HAP-1 (cell line): Measurements from ENCODE around the gene JSRP1.

Experiments
- DNase-seq, 2 experiments: peaks; one replicate each; pipeline ENCODE4 v3.0.0-alpha.2; 2016 to 2020; ENCODE audit warnings: low spot score in 2 of 2
- H3K27me3 ChIP-seq: fragments of 250-450 bp; sonication (Bioruptor Pico); 2 replicates; pipeline ENCODE4 v1.5.1; 2020; ENCODE audit warnings: low read depth, mild to moderate bottlenecking, moderate library complexity
- H3K36me3 ChIP-seq: fragments of 250-450 bp; sonication (Bioruptor Pico); replicated peaks from 2 replicates; pipeline ENCODE4 v1.5.1; 2020; ENCODE audit warnings: mild to moderate bottlenecking
- H3K4me1 ChIP-seq: fragments of 250-450 bp; sonication (Bioruptor Pico); 2 replicates; pipeline ENCODE4 v1.5.1; 2020; ENCODE audit warnings: mild to moderate bottlenecking
- H3K4me3 ChIP-seq: fragments of 250-450 bp; sonication (Bioruptor Pico); 2 replicates; pipeline ENCODE4 v1.5.1; 2020; ENCODE audit warnings: mild to moderate bottlenecking, moderate library complexity
- H3K9me3 ChIP-seq: fragments of 250-450 bp; sonication (Bioruptor Pico); 2 replicates; pipeline ENCODE4 v1.5.1; 2020; ENCODE audit warnings: mild to moderate bottlenecking, moderate library complexity
- in situ Hi-C: fragments of 300-500 bp; cut with MboI; formaldehyde crosslinking; loops from 3 replicates; pipeline ENCODE4 v1.14.3; 2020; ENCODE audit warnings: low sequenced_read_pairs, inconsistent platforms, mixed read lengths

The JSRP1 gene

DNA sequence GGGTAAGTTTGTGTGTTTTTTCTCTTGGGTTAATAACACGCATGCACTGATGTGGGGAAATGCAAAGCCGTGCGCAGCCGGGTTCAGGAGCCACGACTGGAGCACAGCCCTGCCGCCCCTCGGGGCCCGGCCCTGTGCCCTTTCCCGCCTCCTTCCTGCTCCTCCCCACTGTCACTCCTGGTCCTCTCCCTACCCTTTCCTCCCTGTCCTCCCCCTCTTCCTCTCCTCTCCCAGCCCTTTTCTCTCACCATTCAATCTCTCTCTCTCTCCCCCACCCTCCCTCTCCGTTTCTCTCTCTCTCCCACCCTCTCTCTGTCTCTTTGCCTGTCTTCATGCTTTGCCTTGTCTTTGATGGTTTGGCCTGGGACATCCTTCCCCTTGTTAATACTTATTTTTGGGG lies 47.2 kb downstream of the JSRP1 start:
- Histone ChIP-seq H3K36me3 (peaks cover 50% of the 10 kb centered on the region), H3K4me3 (no peak overlapping the region), H3K4me1 (no peaks in the 10 kb centered on the region), H3K27me3 (no peaks in the 10 kb centered on the region), H3K9me3 (no peaks in the 10 kb centered on the region)
- no peak for DNase-seq
- in situ Hi-C loops, result no loop called here

DNA sequence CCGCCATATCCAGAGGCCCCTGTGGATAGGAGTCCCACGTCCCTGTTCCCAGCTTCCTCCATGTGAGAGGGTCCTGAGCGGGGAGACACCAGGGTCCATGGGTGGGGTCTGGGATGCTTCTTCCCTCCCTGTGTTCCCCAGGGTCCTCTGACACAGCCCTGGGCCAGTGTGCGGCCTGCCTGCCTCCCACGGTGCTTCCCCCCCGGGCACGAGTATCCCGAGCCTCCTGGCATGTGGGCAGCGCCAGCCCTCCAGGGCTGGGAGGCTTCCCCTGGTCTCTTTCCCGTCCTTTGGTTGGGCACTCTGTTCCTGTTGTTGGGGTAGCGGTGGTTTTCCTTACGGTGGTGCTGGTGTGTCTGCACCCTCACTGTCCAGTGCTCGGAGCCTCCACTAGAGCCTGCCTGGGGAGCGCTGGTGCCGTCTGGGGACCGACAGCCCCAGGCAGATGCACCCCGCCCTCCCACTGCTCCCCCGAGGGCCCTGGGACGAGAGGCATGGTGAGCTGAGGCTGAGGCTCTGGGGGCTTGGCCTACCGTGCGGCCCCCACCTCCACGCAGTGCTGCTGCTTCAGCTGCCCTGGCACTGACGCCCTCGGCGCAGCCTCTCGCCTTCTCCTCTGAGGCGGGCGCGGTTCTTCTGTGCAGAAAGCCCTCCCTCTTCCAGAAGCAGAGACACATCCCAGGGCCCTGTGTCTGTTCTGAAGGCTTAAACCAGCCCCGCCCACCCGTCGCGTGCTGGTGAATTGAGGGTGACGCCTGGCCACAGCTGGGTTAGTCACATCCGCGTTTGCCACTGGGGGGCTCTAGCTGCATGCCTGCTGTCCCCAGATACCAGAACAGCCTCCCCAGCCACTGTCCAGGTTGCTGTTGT lies 48.0 kb downstream of the JSRP1 start:
- peaks cover 45% of the 10 kb centered on the region for H3K36me3 ChIP-seq
- no peaks in the 10 kb centered on the region for H3K9me3 ChIP-seq
- DNase-seq, result peak in 1 of 2 experiments; percentile 50
- no peaks in the 10 kb centered on the region for H3K4me1 ChIP-seq
- in situ Hi-C loops, result no loop called here
- H3K27me3 ChIP-seq, result no peaks in the 10 kb centered on the region
- no peak overlapping the region for H3K4me3 ChIP-seq

DNA sequence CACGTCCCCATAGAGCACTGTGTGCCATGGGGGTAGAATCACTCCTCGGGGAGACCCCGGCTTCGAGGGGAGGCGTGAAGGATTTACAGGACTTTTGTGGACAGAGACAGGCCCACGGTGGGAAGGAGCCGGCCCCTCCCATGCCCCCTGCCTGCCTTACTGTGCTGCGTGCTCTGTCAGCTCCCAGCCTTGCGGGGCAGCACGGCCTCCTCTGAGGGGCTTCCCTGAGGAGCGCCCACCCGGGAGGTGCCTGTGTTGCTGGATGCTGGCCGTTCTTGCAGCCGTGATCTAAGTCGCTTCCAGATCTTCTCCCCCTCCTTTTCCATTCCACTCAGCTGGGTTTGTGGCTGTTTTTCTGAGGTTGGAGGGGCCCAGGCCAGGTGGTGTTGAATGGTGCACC lies 49.2 kb downstream of the JSRP1 start:
- Histone ChIP-seq H3K36me3 (peaks cover 32% of the 10 kb centered on the region), H3K9me3 (no peaks in the 10 kb centered on the region), H3K4me1 (no peaks in the 10 kb centered on the region), H3K27me3 (no peaks in the 10 kb centered on the region), H3K4me3 (no peak overlapping the region)
- in situ Hi-C loops, result no loop called here
- DNase-seq, result no peak

- Histone ChIP-seq H3K27me3 (no peaks in the 10 kb centered on the region), H3K4me3 (no peak overlapping the region), H3K4me1 (no peaks in the 10 kb centered on the region), H3K36me3 (peaks cover 22% of the 10 kb centered on the region), H3K9me3 (no peaks in the 10 kb centered on the region)
- in situ Hi-C loops, result no loop called here
- no peak for DNase-seq
Measured at GRCh38 chr19:2202366-2202765, 53.9 kb downstream of the JSRP1 start.
